T-helper 17 cell (primary cell): ENCODE data around the gene ARAP1. TPM values are rescaled to one million over a fixed set of nuclear protein-coding genes. Genes with fewer than 3 reads are reported as not detected.
A peak's percentile ranks its signal among the peaks of the same experiment; 100 is the strongest.

Experiments
- ATAC-seq: fragments of 150-1000 bp; cut with Tn5 transposase; 2 replicates; pipeline ENCODE4 v1.10.0; 2021; ENCODE audit warnings: mild to moderate bottlenecking, moderate library complexity
- DNase-seq, 3 donors: peaks; one replicate each; pipeline versions ENCODE4 v3.0.0 to v3.0.0-alpha.2; 2020 to 2021
- H3K9me3 ChIP-seq: one replicate; pipeline ENCODE4 v1.7.0; 2013; ENCODE audit warnings: low read length, mild to moderate bottlenecking; ENCODE audit not compliant: control insufficient read depth, poor library complexity, severe bottlenecking
- H3K27ac Mint-ChIP-seq: one replicate; pipeline ENCODE4 v1.8.0; 2022; ENCODE audit warnings: mild to moderate bottlenecking, moderate library complexity, mixed read lengths
- H3K27me3 Mint-ChIP-seq: one replicate; pipeline ENCODE4 v1.8.0; 2022; ENCODE audit warnings: mixed read lengths
- H3K36me3 Mint-ChIP-seq: one replicate; pipeline ENCODE4 v1.8.0; 2022; ENCODE audit warnings: low read depth, mixed read lengths
- H3K4me1 Mint-ChIP-seq: one replicate; pipeline ENCODE4 v1.8.0; 2022; ENCODE audit warnings: mild to moderate bottlenecking, mixed read lengths
- H3K4me3 Mint-ChIP-seq: one replicate; pipeline ENCODE4 v1.8.0; 2022; ENCODE audit warnings: mild to moderate bottlenecking, moderate library complexity, mixed read lengths
- total RNA-seq, 4 donors: library from RNA in 2 of 4; stranded (reverse) in 2 of 4; gene quantifications; one replicate each; pipeline ENCODE4 v1.2.3 and lab custom pipeline; 2022 to 2026

Gene ARAP1
- total RNA-seq, 2 donors from 2014 or later: 93.3 to 108 TPM

GRCh38 chr11:72776117-72776843, 24.1 kb upstream of the ARAP1 start:
- H3K9me3 ChIP-seq: no peaks in the 10 kb centered on the region
- peak overlapping the region; percentile 16 for H3K27ac Mint-ChIP-seq
- peaks cover 37% of the 10 kb centered on the region for H3K4me1 Mint-ChIP-seq
- no peak overlapping the region for H3K4me3 Mint-ChIP-seq
- peaks cover 4% of the 10 kb centered on the region for H3K36me3 Mint-ChIP-seq
- DNase-seq (no peak), ATAC-seq (no peak)
- no peaks in the 10 kb centered on the region for H3K27me3 Mint-ChIP-seq

DNA sequence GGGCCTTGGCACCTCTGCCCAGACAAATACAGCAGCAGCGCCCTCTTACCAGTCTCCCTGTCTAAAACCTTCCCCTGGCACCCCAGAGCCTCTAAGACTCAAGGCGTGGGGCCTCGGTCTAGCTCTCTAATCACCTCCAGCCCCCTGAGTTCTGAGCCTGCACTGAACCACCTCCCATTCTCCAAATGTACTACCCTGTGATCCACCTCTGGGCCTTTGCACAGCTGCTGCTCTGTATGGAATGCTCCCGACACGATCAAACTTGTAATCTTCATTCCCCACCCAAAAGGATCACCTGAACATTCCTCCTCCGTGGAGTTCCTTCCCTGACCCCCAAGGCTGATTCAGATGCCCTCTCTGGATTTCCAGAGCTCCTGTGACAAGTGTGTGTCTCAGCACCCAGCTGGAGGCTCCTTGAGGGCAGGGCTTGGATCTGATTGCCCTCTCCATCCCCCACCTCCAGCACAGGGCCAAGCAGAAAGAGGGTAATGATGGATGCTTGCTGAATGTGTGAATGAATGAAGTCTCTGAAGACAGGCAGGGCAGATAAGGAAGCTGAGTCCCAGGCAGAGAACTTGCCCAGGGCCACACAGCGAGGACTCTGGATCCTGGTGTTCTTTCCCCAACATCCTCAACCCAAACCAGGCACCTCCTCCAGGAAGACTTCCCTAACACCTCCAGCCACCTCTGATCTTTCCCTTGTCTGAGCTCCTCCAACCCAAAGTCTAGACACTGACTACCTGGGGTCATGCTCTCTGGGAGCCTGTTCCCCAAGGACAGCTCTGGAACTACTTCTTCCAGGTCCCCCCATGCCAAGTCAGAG, 23.3 kb upstream of the ARAP1 start:
- Mint-ChIP-seq H3K4me1 (peaks cover 40% of the 10 kb centered on the region), H3K36me3 (peaks cover 4% of the 10 kb centered on the region), H3K27ac (no peak overlapping the region), H3K4me3 (no peak overlapping the region), H3K27me3 (no peaks in the 10 kb centered on the region)
- no peak for ATAC-seq
- no peak for DNase-seq
- H3K9me3 ChIP-seq: no peaks in the 10 kb centered on the region

DNA sequence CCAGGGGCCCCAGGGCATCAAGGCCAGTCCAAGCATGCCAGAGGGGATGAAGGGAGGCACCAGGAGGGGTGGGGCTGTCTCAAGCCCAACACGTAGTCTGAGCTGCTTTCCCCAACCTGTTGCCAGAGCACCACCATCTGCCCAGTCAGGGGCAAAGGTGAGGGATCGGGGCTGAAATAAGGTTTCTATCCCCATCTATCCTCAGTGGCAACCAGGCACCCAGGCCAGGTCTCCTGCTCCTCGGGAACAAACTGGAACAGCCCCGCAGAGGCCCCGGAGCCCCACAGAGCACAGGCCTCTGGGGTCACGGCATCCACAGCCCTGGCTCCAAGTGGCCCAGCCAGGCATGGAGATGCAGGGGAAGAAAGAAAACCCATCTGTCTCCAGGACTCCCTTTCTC, 22.3 kb upstream of the ARAP1 start:
- Mint-ChIP-seq H3K27me3 (no peaks in the 10 kb centered on the region), H3K36me3 (peaks cover 1% of the 10 kb centered on the region), H3K4me3 (no peak overlapping the region), H3K27ac (no peak overlapping the region), H3K4me1 (peaks cover 33% of the 10 kb centered on the region)
- no peak for ATAC-seq
- no peaks in the 10 kb centered on the region for H3K9me3 ChIP-seq
- no peak for DNase-seq

GRCh38 chr11:72773696-72774095, 21.5 kb upstream of the ARAP1 start:
- ATAC-seq (no peak), DNase-seq (no peak)
- Mint-ChIP-seq H3K36me3 (no peaks in the 10 kb centered on the region), H3K27ac (peak overlapping the region; percentile 86), H3K27me3 (no peaks in the 10 kb centered on the region), H3K4me3 (no peak overlapping the region), H3K4me1 (peaks cover 29% of the 10 kb centered on the region)
- no peaks in the 10 kb centered on the region for H3K9me3 ChIP-seq

DNA sequence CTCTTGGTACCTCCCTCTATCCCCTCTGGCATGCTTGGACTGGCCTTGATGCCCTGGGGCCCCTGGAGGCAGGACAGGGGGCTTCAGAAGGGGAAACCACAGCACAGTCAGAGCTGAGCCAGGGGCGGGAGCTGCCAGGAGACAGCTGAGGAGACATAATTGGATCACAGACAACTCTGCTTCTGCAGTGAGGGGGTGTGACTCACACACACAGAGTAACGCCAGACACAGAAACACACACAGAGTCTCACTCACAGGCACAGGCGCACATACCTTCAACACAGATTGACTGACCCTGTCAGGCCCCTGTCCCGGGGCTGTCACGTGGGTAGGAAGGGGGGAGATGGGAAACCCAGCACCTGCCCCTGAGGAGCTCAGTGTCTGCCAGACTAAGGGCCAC, 21.1 kb upstream of the ARAP1 start:
- Mint-ChIP-seq H3K36me3 (no peaks in the 10 kb centered on the region), H3K4me1 (peaks cover 31% of the 10 kb centered on the region), H3K27ac (peak overlapping the region; percentile 86), H3K4me3 (no peak overlapping the region), H3K27me3 (no peaks in the 10 kb centered on the region)
- H3K9me3 ChIP-seq: no peaks in the 10 kb centered on the region
- ATAC-seq (no peak), DNase-seq (no peak)

DNA sequence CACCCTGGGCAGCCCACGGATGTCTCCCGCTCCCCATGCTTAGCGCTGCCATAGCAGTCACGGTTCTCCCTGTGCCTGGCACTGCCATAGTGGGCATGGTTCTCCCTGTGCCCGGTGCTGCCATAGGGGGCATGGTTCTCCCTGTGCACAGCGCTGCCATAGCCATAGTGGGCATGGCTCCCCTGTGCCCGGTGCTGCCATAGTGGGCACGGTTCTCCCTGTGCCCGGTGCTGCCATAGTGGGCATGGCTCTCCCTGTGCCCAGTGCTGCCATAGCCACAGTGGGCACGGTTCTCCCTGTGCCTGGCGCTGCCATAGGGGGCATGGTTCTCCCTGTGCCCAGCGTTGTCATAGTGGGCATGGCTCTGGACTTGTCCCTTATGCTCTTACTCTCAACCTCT, 19.9 kb upstream of the ARAP1 start:
- no peaks in the 10 kb centered on the region for H3K9me3 ChIP-seq
- ATAC-seq (no peak), DNase-seq (no peak)
- no peak overlapping the region for H3K27ac Mint-ChIP-seq
- H3K4me3 Mint-ChIP-seq: peak overlapping the region; percentile 31
- H3K27me3 Mint-ChIP-seq: no peaks in the 10 kb centered on the region
- H3K4me1 Mint-ChIP-seq: peaks cover 31% of the 10 kb centered on the region
- no peaks in the 10 kb centered on the region for H3K36me3 Mint-ChIP-seq

- Mint-ChIP-seq H3K36me3 (no peaks in the 10 kb centered on the region), H3K27ac (no peak overlapping the region), H3K27me3 (no peaks in the 10 kb centered on the region), H3K4me1 (peaks cover 29% of the 10 kb centered on the region), H3K4me3 (no peak overlapping the region)
- no peaks in the 10 kb centered on the region for H3K9me3 ChIP-seq
- no peak for DNase-seq
- no peak for ATAC-seq
Observed at GRCh38 chr11:72771507-72771906, 19.3 kb upstream of the ARAP1 start.

- no peaks in the 10 kb centered on the region for H3K9me3 ChIP-seq
- ATAC-seq: no peak
- Mint-ChIP-seq H3K27ac (peak overlapping the region; percentile 72), H3K4me1 (peaks cover 23% of the 10 kb centered on the region), H3K27me3 (no peaks in the 10 kb centered on the region), H3K4me3 (no peak overlapping the region), H3K36me3 (no peaks in the 10 kb centered on the region)
- DNase-seq: no peak
Observed at GRCh38 chr11:72770799-72771198, 18.6 kb upstream of the ARAP1 start.

- Mint-ChIP-seq H3K27ac (no peak overlapping the region), H3K4me1 (peaks cover 16% of the 10 kb centered on the region), H3K36me3 (no peaks in the 10 kb centered on the region), H3K27me3 (no peaks in the 10 kb centered on the region), H3K4me3 (no peak overlapping the region)
- DNase-seq (no peak), ATAC-seq (no peak)
- H3K9me3 ChIP-seq: no peaks in the 10 kb centered on the region
Observed at GRCh38 chr11:72769680-72770079, 17.5 kb upstream of the ARAP1 start.

GRCh38 chr11:72768581-72768980, 16.4 kb upstream of the ARAP1 start:
- no peak overlapping the region for H3K4me3 Mint-ChIP-seq
- ATAC-seq: no peak

DNA sequence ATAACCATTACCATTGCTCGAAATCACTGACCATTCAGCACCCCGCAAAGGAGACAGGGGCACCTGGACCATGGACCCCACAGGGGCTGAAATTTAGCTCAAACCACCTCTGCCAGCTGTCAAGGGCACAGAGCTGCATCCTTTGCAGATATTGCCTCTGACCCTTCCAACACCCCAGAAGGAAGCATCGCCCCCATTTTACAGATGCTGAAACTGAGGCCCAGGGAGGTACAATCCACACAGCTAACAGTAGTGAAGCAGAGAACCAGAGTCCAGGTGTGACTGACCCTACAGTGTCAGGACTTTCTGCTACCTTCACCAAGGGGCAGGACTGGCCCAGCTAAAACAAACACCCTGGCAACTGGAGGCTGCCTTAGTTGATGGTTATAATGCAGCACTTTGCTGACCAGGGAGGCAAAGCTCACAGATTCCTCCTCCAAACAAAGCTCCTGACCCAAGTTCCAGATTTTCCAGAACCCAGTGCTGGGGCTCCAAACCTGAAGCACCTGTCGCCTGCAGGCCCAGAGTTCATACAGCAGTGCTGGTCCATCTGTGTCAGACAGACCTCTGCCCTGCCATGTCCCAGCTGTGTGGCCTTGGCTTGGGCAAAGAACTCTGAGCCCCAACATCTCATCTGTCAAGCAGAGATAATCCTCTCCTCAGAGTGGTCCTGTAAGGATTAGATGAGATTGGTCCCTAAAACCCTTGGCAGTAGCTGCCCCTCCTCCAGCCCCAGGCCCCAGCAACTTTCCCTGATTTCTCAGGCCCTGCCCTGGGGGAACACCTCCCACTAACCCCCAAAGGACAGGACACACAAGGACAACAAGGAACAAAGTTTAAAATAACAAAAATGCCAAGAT, 15.2 kb upstream of the ARAP1 start:
- Mint-ChIP-seq H3K4me1 (peaks cover 10% of the 10 kb centered on the region), H3K36me3 (no peaks in the 10 kb centered on the region), H3K4me3 (no peak overlapping the region), H3K27ac (no peak overlapping the region), H3K27me3 (no peaks in the 10 kb centered on the region)
- DNase-seq (no peak), ATAC-seq (no peak)
- H3K9me3 ChIP-seq: no peaks in the 10 kb centered on the region

More at GRCh38 chr11:72768581-72768980, 16.4 kb upstream of the ARAP1 start:
- Mint-ChIP-seq H3K36me3 (no peaks in the 10 kb centered on the region), H3K27me3 (no peaks in the 10 kb centered on the region), H3K4me1 (peaks cover 14% of the 10 kb centered on the region), H3K27ac (peak overlapping the region; percentile 60)
- DNase-seq: no peak
- H3K9me3 ChIP-seq: no peaks in the 10 kb centered on the region

GRCh38 chr11:72766152-72766902, 14.1 kb upstream of the ARAP1 start:
- Mint-ChIP-seq H3K27ac (no peak overlapping the region), H3K4me3 (no peak overlapping the region), H3K4me1 (peaks cover 10% of the 10 kb centered on the region), H3K27me3 (no peaks in the 10 kb centered on the region), H3K36me3 (no peaks in the 10 kb centered on the region)
- DNase-seq (no peak), ATAC-seq (no peak)
- no peaks in the 10 kb centered on the region for H3K9me3 ChIP-seq
